Fibroblast of the aortic adventitia (primary cell): ENCODE data around the gene CITED4. TPM values are rescaled to one million over a fixed set of nuclear protein-coding genes. Genes with fewer than 3 reads are reported as not detected.

ENCODE experiments used
- DNase-seq: peaks from one replicate; pipeline ENCODE4 v3.0.0-alpha.2; 2010; ENCODE audit warnings: low read depth
- H3K4me3 ChIP-seq: 2 replicates; pipeline ENCODE4 v1.5.1; 2011; ENCODE audit warnings: low read depth, mild to moderate bottlenecking, control low read depth, low read length, moderate library complexity
- total RNA-seq: library from RNA; depleted of rRNA; stranded (reverse); fragments of >200 nt; gene quantifications from 2 replicates; pipeline ENCODE4 v1.2.3, GENCODE V29; 2012; ENCODE audit warnings: low replicate concordance
- TF ChIP-seq, protein P1 (sequence below): IDR thresholded peaks from 2 replicates; pipeline ENCODE4 v1.5.1; 2011; ENCODE audit warnings: mild to moderate bottlenecking, low read length, control low read depth, inconsistent platforms; ENCODE audit not compliant: insufficient read depth

CITED4 gene
- total RNA-seq, 1 donor = 3.6 TPM

DNA sequence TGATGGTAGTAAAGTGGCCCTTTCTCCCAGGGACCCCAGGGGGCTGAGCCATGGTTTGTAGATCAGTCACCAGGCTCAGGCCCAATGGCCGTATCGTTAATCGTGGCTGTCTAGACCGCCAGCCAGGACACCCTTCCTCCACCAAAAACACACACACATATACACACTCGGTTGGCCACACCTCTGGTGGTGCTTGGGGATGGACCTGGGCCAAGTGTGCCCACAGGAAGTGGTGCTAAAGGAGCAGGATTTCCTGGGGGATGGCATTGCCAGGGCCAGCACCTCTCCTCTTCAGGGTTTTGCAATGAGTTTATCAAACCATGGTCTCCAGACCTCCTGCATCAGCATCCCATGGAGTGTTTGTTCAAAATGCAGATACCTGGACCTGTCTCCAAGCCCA lies 36.2 kb downstream of the CITED4 start:
- no peak overlapping the region for H3K4me3 ChIP-seq
- TF ChIP-seq, protein P1, sequence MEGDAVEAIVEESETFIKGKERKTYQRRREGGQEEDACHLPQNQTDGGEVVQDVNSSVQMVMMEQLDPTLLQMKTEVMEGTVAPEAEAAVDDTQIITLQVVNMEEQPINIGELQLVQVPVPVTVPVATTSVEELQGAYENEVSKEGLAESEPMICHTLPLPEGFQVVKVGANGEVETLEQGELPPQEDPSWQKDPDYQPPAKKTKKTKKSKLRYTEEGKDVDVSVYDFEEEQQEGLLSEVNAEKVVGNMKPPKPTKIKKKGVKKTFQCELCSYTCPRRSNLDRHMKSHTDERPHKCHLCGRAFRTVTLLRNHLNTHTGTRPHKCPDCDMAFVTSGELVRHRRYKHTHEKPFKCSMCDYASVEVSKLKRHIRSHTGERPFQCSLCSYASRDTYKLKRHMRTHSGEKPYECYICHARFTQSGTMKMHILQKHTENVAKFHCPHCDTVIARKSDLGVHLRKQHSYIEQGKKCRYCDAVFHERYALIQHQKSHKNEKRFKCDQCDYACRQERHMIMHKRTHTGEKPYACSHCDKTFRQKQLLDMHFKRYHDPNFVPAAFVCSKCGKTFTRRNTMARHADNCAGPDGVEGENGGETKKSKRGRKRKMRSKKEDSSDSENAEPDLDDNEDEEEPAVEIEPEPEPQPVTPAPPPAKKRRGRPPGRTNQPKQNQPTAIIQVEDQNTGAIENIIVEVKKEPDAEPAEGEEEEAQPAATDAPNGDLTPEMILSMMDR = no peak
- no peak for DNase-seq

DNA sequence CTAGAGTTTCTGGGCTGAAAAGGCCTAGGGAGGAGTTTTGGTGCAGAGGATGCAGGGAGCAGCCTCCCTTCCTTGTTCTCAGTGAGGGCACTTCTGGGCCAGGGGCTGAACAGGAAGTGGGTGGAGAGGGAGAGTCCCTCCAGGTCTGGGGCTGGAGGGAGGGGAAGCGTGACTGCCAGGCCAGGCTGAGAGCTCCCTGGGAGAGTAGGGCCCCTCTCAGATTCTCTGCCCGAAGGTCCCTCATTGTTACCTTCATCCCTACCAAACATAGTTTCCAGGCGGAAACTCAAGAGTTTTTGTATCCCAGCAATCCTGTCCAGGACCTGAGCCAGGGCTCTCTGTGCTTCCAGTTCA lies 36.8 kb downstream of the CITED4 start:
- TF ChIP-seq, protein P1 = no peak
- no peak for DNase-seq
- no peak overlapping the region for H3K4me3 ChIP-seq

DNA sequence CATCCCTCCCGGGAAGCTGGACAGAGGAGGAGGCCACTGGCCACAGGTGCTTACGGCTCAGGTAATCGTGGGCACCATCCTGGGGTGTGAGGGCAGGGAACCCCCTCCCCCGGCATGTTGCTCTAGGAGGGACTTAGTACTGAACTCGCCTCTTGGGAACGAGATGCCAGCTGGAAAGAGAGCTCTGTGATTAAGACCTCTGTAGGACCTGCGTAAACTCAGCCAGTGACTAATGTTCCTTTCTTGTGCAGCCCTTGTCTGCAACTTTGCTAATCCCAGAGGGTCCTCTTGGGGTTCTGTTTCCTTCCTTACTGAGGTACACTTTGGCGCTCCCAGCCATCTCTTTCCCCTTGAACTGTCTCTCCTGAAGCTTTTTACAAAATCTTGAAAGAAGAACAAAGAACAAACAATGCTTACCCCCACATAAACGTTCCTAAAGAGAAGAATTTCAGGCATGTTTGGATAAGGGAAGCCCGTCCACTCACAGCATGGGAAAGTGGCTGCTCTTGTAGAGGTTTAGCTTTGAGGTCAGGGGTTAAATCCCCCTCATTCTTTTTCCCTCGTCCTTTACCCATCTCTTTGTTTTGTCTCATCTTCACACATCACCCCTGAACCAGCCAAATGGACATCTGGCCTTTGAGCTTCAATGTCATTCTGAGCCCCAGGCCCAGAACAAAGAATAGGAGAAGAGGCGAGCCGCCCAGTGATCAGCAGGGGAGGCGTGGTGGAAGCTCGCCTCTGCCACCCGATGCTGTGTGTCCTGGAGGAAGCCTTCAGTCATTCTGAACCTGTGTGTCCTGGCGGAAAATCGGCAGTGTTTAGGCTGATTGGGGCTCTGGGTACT lies 37.4 kb downstream of the CITED4 start:
- no peak overlapping the region for H3K4me3 ChIP-seq
- TF ChIP-seq, protein P1 = no peak
- peak; percentile 44 for DNase-seq

DNA sequence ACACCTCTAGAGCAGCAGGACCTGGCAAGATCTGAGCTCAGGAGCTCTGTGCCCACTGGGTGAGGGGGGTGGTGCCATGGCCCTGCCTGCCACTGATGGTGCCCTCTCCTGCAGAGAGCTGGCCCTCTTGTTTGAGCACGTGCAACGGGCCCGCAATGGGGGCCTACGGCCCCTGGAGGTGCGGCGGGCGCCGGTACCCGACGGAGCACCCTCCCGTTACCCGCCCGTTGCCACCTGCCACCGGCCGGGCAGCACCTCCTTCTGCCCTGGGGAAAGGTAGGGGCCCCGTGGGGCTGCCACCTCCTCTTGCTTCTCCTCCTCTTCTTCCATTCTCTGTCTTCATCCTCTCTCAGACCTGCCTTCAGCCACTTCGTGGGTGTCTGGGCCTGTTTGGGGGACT lies 38.2 kb downstream of the CITED4 start:
- DNase-seq = no peak
- no peak overlapping the region for H3K4me3 ChIP-seq
- TF ChIP-seq, protein P1 = no peak

DNA sequence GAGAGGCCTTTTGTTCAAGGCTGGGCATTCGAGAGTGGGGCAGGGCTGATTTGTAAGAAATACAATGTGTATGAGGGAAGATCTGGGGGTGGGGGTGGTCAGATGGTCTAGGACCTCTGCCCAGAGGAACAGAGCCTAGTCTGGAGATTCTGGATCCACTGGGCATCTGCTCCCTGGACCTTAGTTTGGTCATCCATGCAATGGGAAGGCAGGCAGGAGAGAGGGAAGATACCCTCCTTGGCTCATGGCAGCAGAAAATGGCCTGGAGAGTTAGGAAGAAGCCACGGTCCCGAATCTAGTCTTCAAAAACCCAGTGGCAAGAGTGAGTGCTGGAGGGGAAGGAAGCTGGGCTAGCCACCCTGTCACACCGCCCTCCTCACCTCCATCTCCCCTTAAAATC lies 38.8 kb downstream of the CITED4 start:
- no peak for DNase-seq
- TF ChIP-seq, protein P1 = no peak
- no peak overlapping the region for H3K4me3 ChIP-seq

DNA sequence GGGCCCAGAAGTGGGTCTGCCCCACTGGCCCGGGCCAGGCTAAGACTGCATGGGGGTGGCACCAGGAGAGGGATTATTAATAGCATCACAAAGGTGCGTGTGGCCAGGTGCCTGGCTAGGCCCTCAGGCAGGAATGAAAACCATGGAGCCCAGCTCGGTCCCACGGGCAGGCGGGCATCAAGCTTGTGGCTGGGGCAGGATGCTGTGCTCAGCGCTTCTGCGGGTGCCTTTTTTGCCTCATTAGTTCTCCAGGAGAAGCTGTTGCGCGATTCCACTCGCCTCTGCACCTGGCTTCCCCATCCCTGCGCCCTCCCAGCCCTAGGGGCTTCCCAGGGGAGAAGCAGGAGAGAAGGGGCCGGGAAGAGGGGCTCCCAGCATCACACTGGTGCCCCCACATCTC lies 39.3 kb downstream of the CITED4 start:
- no peak for DNase-seq
- TF ChIP-seq, protein P1 = no peak
- H3K4me3 ChIP-seq = no peak overlapping the region
